DOHH2 (cell line): ENCODE data around the gene OSBPL9.

ENCODE experiments used
- H3F3A ChIP-seq: fragments of 200-600 bp; sonication (generic), shearing (Covaris generic); 2 replicates; pipeline ENCODE4 v1.6.0; 2016; ENCODE audit warnings: antibody characterized with exemption, mild to moderate bottlenecking; ENCODE audit not compliant: control insufficient read depth, insufficient read depth
- H3K27ac ChIP-seq: fragments of 200-600 bp; sonication (generic); 2 replicates; pipeline ENCODE4 v1.5.1; 2014; ENCODE audit warnings: low read depth, mild to moderate bottlenecking, low read length, moderate library complexity
- H3K27me3 ChIP-seq: fragments of 200-600 bp; sonication (generic); 2 replicates; pipeline ENCODE4 v1.6.1; 2014; ENCODE audit warnings: mild to moderate bottlenecking, low read length, mixed read lengths; ENCODE audit not compliant: control insufficient read depth
- H3K36me3 ChIP-seq: fragments of 200-600 bp; sonication (generic); 2 replicates; pipeline ENCODE4 v1.6.1; 2014; ENCODE audit warnings: mild to moderate bottlenecking, low read length, moderate library complexity, mixed read lengths; ENCODE audit not compliant: control insufficient read depth
- H3K4me1 ChIP-seq: fragments of 200-600 bp; sonication (generic); 2 replicates; pipeline ENCODE4 v1.6.1; 2014; ENCODE audit warnings: mild to moderate bottlenecking, low read length, mixed read lengths; ENCODE audit not compliant: control insufficient read depth
- H3K4me2 ChIP-seq: fragments of 200-600 bp; sonication (generic); 2 replicates; pipeline ENCODE4 v1.6.0; 2014; ENCODE audit warnings: mild to moderate bottlenecking, low read length, moderate library complexity
- H3K4me3 ChIP-seq: fragments of 200-600 bp; sonication (generic); 2 replicates; pipeline ENCODE4 v1.5.1; 2014; ENCODE audit warnings: mild to moderate bottlenecking, low read length, mixed read lengths
- H3K79me2 ChIP-seq: fragments of 200-600 bp; sonication (generic); 2 replicates; pipeline ENCODE4 v1.6.1; 2014; ENCODE audit warnings: mild to moderate bottlenecking, low read length, mixed read lengths; ENCODE audit not compliant: control insufficient read depth
- H3K9me2 ChIP-seq: fragments of 200-600 bp; sonication (generic); replicated peaks from 2 replicates; pipeline ENCODE4 v1.6.1; 2014; ENCODE audit warnings: mild to moderate bottlenecking, low read length, mixed read lengths; ENCODE audit not compliant: control insufficient read depth
- H3K9me3 ChIP-seq: fragments of 200-600 bp; sonication (generic); 2 replicates; pipeline ENCODE4 v1.6.1; 2014; ENCODE audit warnings: antibody characterized with exemption, low read length, mixed read lengths; ENCODE audit not compliant: control insufficient read depth, insufficient read depth
- H4K20me1 ChIP-seq: fragments of 200-600 bp; sonication (generic); 2 replicates; pipeline ENCODE4 v1.6.0; 2014; ENCODE audit warnings: low read depth, mild to moderate bottlenecking, antibody characterized with exemption, low read length, moderate library complexity; ENCODE audit not compliant: control insufficient read depth, insufficient read depth
- EZH2phosphoT487 ChIP-seq: fragments of 200-600 bp; sonication (generic); IDR thresholded peaks from 2 replicates; pipeline ENCODE4 v1.6.1; 2017; ENCODE audit warnings: borderline replicate concordance, mild to moderate bottlenecking, antibody characterized with exemption, low read length, moderate library complexity, mixed read lengths
- TF ChIP-seq, protein P1 (sequence below): fragments of 200-600 bp; sonication (generic); IDR thresholded peaks from one replicate; pipeline ENCODE4 v1.5.1; 2014; ENCODE audit warnings: antibody characterized with exemption, mild to moderate bottlenecking, low read depth, low read length; ENCODE audit not compliant: poor library complexity, severe bottlenecking

The OSBPL9 gene

GRCh38 chr1:51750218-51750617 is 133.3 kb downstream of the OSBPL9 start:
- Histone ChIP-seq H3K9me3 (no peaks in the 10 kb centered on the region), H3K4me2 (no peak overlapping the region), H3K79me2 (peaks cover 1% of the 10 kb centered on the region; the same call in 1 of the 2 replicates), H3K36me3 (peaks cover 46% of the 10 kb centered on the region), H3K27me3 (no peaks in the 10 kb centered on the region), H3K4me1 (no peaks in the 10 kb centered on the region), H3K9me2 (no peaks in the 10 kb centered on the region), H4K20me1 (no peaks in the 10 kb centered on the region), H3K4me3 (no peak overlapping the region), H3F3A (no peaks in the 10 kb centered on the region), H3K27ac (no peak overlapping the region)
- TF ChIP-seq, protein P1, sequence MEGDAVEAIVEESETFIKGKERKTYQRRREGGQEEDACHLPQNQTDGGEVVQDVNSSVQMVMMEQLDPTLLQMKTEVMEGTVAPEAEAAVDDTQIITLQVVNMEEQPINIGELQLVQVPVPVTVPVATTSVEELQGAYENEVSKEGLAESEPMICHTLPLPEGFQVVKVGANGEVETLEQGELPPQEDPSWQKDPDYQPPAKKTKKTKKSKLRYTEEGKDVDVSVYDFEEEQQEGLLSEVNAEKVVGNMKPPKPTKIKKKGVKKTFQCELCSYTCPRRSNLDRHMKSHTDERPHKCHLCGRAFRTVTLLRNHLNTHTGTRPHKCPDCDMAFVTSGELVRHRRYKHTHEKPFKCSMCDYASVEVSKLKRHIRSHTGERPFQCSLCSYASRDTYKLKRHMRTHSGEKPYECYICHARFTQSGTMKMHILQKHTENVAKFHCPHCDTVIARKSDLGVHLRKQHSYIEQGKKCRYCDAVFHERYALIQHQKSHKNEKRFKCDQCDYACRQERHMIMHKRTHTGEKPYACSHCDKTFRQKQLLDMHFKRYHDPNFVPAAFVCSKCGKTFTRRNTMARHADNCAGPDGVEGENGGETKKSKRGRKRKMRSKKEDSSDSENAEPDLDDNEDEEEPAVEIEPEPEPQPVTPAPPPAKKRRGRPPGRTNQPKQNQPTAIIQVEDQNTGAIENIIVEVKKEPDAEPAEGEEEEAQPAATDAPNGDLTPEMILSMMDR, result no peak
- TF ChIP-seq EZH2phosphoT487, result no peak

DNA sequence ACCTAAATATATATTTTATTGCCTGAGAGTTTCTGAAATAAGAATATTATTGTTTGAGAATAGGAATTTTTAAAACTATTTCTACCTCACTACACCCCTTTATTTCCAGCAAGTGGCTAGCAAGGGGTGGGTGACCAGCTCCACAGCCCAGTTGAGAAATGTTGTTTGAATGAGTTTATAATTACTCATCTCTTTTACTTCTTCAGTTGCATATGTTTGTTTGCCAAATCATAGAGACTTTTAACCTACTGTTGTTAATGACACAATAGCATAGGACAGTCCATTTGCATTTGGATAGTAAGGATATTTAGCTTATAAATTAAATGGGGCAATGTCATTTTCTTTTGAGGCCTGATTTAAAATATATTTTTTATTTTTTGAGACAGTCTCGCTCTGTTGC is 133.8 kb downstream of the OSBPL9 start:
- Histone ChIP-seq H3K9me3 (no peaks in the 10 kb centered on the region), H3K79me2 (no peaks in the 10 kb centered on the region), H3F3A (no peaks in the 10 kb centered on the region), H3K9me2 (no peaks in the 10 kb centered on the region), H4K20me1 (no peaks in the 10 kb centered on the region), H3K4me3 (no peak overlapping the region), H3K27me3 (no peaks in the 10 kb centered on the region), H3K4me1 (no peaks in the 10 kb centered on the region), H3K4me2 (no peak overlapping the region), H3K36me3 (peaks cover 46% of the 10 kb centered on the region), H3K27ac (no peak overlapping the region)
- TF ChIP-seq, protein P1, result no peak
- TF ChIP-seq EZH2phosphoT487, result no peak

DNA sequence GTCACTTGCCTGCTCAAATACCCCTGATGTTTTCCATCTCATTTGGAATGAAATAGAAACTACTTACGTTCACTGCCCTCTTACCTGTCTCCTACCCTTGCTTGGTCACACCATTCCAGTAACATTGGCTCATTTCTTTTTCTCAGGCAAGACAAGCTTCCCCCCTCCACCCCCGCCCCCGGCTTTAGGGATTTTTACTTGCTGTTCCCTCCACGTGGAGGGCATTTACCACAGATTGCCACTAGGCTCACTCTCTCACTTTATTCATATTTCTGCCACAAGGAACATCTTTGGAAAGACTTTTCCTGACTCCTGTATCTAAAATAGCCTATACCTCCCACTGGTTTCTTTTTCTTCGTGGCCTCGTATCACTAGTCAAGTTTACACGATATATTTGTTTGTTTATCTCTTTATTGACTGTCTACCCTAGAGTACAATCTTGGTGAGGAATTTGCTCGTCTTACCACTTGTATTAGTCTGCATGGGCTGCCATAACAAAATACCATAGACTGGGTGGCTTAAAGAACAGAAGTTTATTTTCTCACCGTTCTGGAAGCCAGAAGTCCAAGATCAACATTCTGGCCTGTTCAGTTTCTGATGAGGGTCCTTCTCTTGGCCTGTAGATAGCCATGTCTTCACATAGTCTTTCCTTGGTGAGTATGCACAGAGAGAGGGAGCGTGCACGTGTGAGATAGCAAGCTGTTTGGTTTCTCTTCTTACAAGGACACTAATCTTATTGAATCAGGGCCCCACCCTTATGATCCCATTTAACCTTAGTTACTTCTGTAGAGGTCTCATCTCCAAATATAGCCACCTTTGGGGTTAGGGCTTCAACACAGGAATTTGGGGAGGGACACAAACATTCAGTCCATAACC is 135.4 kb downstream of the OSBPL9 start:
- Histone ChIP-seq H4K20me1 (no peaks in the 10 kb centered on the region), H3K27ac (no peak overlapping the region), H3K9me3 (no peaks in the 10 kb centered on the region), H3K27me3 (no peaks in the 10 kb centered on the region), H3F3A (no peaks in the 10 kb centered on the region), H3K36me3 (peaks cover 39% of the 10 kb centered on the region), H3K9me2 (no peaks in the 10 kb centered on the region), H3K4me2 (no peak overlapping the region), H3K79me2 (no peaks in the 10 kb centered on the region), H3K4me1 (no peaks in the 10 kb centered on the region), H3K4me3 (no peak overlapping the region)
- TF ChIP-seq EZH2phosphoT487, result no peak
- TF ChIP-seq, protein P1, result no peak
